Activated T-cell treated with anti-CD3 and anti-CD28 coated beads, Interleukin-2, amount 50 U/mL, for 24 hours (primary cell): ENCODE data around the gene PTPN3.
"Not testable (repeated sequence)": the region's sequence is repeated elsewhere in the genome, so short reads cannot be mapped to it uniquely, and the experiment has no call there.

Source experiments
- DNase-seq: peaks from one replicate; pipeline ENCODE4 v3.0.0-alpha.2; 2020
- H3K27ac Mint-ChIP-seq: 2 replicates; pipeline ENCODE4 v1.8.0; 2020; ENCODE audit warnings: mild to moderate bottlenecking, mixed read lengths
- H3K27me3 Mint-ChIP-seq: 2 replicates; pipeline ENCODE4 v1.8.0; 2020; ENCODE audit warnings: mixed read lengths
- H3K36me3 Mint-ChIP-seq: 2 replicates; pipeline ENCODE4 v1.8.0; 2020; ENCODE audit warnings: low read depth, mixed read lengths
- H3K4me1 Mint-ChIP-seq: 2 replicates; pipeline ENCODE4 v1.8.0; 2020; ENCODE audit warnings: low read depth, mixed read lengths
- H3K4me3 Mint-ChIP-seq: 2 replicates; pipeline ENCODE4 v1.8.0; 2020; ENCODE audit warnings: mild to moderate bottlenecking, moderate library complexity, mixed read lengths
- H3K9me3 Mint-ChIP-seq: 2 replicates; pipeline ENCODE4 v1.8.0; 2020; ENCODE audit warnings: mixed read lengths

Gene PTPN3

GRCh38 chr9:109513871-109514270 lies 15.8 kb upstream of the PTPN3 start:
- Mint-ChIP-seq H3K4me3 (no peak overlapping the region), H3K36me3 (no peaks in the 10 kb centered on the region), H3K9me3 (no peaks in the 10 kb centered on the region), H3K27ac (no peak overlapping the region), H3K4me1 (no peaks in the 10 kb centered on the region), H3K27me3 (peaks cover under 1% of the 10 kb centered on the region)
- no peak for DNase-seq

DNA sequence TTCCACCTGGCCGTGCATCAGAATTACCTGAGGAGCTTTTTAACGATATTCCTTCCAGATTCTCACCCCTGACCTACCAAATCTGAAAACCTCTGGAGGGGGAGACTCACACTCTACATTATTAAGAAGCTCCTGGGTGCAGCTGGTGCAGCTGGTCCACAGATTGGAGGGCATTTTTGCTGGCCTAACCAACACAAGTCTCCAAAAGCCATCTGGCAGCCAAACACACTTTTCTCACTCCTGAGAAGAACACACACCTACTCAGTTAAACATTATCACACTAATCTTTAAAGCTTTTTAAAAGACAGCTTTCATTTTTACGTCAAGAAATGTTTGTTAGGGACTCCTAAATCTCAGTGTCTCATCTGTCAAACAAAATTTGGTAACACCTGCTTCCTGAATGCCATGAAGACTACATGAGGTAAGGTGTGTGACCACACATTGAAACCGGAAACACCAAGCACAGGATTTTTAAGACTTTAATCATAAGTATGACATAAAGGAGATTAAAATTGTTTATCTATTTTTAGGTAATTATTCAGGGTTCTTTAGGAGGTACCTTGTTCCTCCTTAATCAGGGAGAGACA lies 14.2 kb upstream of the PTPN3 start:
- Mint-ChIP-seq H3K36me3 (no peaks in the 10 kb centered on the region), H3K27me3 (peaks cover 11% of the 10 kb centered on the region), H3K4me1 (no peaks in the 10 kb centered on the region), H3K27ac (no peak overlapping the region), H3K9me3 (no peaks in the 10 kb centered on the region), H3K4me3 (no peak overlapping the region)
- no peak for DNase-seq

- H3K4me3 Mint-ChIP-seq: no peak overlapping the region
- peaks cover 11% of the 10 kb centered on the region for H3K27me3 Mint-ChIP-seq
- DNase-seq: no peak
These were observed 12.4 kb upstream of the PTPN3 start for GRCh38 chr9:109510506-109510905.

DNA sequence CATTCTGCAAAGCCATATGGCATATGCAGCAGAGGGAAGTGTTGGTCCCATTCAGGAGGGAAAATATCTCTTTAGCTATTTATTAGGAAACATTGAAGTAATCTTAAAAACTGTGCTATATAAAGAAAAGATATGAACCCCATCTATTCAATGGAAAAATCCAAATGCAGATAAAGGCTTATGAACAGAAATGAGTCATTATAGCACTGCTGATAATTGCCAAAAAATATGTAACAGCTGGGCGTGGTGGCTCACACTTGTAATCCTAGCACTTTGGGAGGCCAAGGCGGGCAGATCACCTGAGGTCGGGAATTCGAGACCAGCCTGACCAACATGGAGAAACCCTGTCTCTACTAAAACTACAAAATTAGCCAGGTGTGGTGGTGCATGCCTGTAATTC lies 11.9 kb upstream of the PTPN3 start:
- H3K9me3 Mint-ChIP-seq, DNase-seq, H3K27ac Mint-ChIP-seq, H3K4me1 Mint-ChIP-seq, H3K36me3 Mint-ChIP-seq, H3K4me3 Mint-ChIP-seq: not testable (repeated sequence)
- peaks cover 11% of the 10 kb centered on the region for H3K27me3 Mint-ChIP-seq

More at GRCh38 chr9:109510506-109510905, 12.4 kb upstream of the PTPN3 start:
- no peak overlapping the region for H3K27ac Mint-ChIP-seq
- H3K9me3 Mint-ChIP-seq: no peaks in the 10 kb centered on the region
- no peaks in the 10 kb centered on the region for H3K4me1 Mint-ChIP-seq
- H3K36me3 Mint-ChIP-seq: no peaks in the 10 kb centered on the region

DNA sequence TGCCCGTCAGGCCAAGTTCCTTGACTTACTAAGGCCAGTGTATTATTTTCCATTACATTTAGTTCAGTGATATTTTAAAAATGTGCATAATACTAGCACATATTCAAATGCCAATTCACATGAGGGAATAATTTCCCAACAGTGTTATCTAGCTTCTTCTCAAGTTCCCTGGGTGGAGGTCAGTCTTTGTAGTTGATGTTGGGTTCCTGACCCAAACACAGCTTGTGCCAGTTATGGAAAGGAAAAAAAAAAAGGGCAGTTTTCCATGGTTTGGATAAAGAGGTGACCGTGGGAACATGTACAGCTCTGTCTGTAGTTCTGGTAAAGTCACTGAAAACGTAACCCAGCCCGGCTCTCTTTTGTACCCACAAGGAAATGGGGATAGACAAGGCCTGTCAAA lies 11.5 kb upstream of the PTPN3 start:
- Mint-ChIP-seq H3K27me3 (peaks cover 14% of the 10 kb centered on the region), H3K9me3 (no peaks in the 10 kb centered on the region), H3K36me3 (no peaks in the 10 kb centered on the region), H3K27ac (no peak overlapping the region), H3K4me1 (no peaks in the 10 kb centered on the region), H3K4me3 (no peak overlapping the region)
- DNase-seq: no peak

GRCh38 chr9:109507421-109507838 lies 9.3 kb upstream of the PTPN3 start:
- no peaks in the 10 kb centered on the region for H3K4me1 Mint-ChIP-seq
- peaks cover 20% of the 10 kb centered on the region for H3K27me3 Mint-ChIP-seq
- H3K9me3 Mint-ChIP-seq: no peaks in the 10 kb centered on the region
- no peak for DNase-seq
- no peak overlapping the region for H3K27ac Mint-ChIP-seq
- no peak overlapping the region for H3K4me3 Mint-ChIP-seq
- no peaks in the 10 kb centered on the region for H3K36me3 Mint-ChIP-seq

- H3K4me1 Mint-ChIP-seq: no peaks in the 10 kb centered on the region
- no peak overlapping the region for H3K27ac Mint-ChIP-seq
- no peaks in the 10 kb centered on the region for H3K9me3 Mint-ChIP-seq
- H3K4me3 Mint-ChIP-seq: no peak overlapping the region
- no peaks in the 10 kb centered on the region for H3K36me3 Mint-ChIP-seq
- H3K27me3 Mint-ChIP-seq: peaks cover 32% of the 10 kb centered on the region
- DNase-seq: no peak
These were observed 8.1 kb upstream of the PTPN3 start for GRCh38 chr9:109506097-109506712.

- H3K27me3 Mint-ChIP-seq: peaks cover 43% of the 10 kb centered on the region
- no peak overlapping the region for H3K4me3 Mint-ChIP-seq
- no peaks in the 10 kb centered on the region for H3K36me3 Mint-ChIP-seq
- no peak overlapping the region for H3K27ac Mint-ChIP-seq
- no peak for DNase-seq
- H3K9me3 Mint-ChIP-seq: no peaks in the 10 kb centered on the region
- no peaks in the 10 kb centered on the region for H3K4me1 Mint-ChIP-seq
These were observed 6.6 kb upstream of the PTPN3 start for GRCh38 chr9:109504689-109505088.

DNA sequence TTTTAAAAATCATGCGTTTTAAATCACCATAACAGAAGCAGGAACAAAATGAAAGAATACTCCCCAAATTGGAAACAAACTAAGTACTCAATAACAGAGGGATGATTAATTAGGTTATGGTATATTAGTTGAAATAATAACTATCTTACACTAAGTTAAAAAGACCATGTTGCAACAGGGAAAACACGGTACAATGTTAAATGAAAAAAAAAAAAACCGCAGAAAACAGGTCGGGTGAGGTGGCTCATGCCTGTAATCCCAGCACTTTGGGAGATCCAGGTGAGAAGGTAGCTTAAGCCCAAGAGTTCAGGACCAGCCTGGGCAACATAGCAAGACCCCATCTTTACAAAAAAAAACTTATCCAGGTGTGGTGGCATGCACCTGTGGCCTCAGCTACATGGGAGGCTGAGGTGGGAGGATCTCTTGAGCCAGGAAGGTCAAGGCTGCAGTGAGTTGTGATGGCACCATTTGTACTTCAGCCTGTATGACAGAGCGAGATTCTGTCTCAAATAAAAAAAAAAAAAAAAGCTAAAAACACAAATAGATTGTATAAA lies 2.4 kb upstream of the PTPN3 start:
- H3K27ac Mint-ChIP-seq: no peak overlapping the region
- no peaks in the 10 kb centered on the region for H3K36me3 Mint-ChIP-seq
- no peak overlapping the region for H3K4me3 Mint-ChIP-seq
- no peak for DNase-seq
- H3K27me3 Mint-ChIP-seq: peaks cover 65% of the 10 kb centered on the region
- H3K9me3 Mint-ChIP-seq: no peaks in the 10 kb centered on the region
- H3K4me1 Mint-ChIP-seq: peaks cover 6% of the 10 kb centered on the region

- Mint-ChIP-seq H3K9me3 (no peaks in the 10 kb centered on the region), H3K36me3 (no peaks in the 10 kb centered on the region), H3K27ac (no peak overlapping the region), H3K4me1 (peaks cover 6% of the 10 kb centered on the region), H3K4me3 (no peak overlapping the region), H3K27me3 (peaks cover 67% of the 10 kb centered on the region)
- DNase-seq: no peak
These were observed 1.7 kb upstream of the PTPN3 start for GRCh38 chr9:109499631-109500410.

DNA sequence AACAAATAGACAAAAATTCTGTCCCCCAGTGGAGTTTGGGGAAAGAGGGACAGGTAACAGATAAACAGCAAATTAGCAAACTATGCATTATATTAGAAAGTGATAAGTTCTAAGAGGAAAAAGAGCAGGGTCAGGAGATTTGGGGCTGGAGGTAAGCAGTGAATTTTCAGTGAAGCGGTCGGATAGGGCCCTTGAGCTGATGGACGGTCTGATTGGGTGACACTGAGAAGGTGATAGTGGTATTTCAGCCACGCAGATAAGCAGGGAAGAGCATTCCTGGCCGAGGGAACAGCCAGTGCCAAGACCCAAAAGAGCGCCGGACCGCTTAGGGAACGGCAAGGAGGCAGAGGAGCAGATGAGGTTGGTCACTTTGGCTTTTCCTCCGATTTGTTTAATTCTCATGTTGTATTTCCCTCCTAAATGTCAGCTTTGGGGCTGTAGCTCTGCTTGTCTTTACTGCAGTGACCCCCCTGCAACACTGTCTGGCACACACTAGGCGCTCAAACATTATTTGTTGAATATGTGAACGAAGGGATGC lies 1.1 kb upstream of the PTPN3 start:
- Mint-ChIP-seq H3K9me3 (no peaks in the 10 kb centered on the region), H3K27ac (no peak overlapping the region), H3K4me3 (no peak overlapping the region), H3K36me3 (no peaks in the 10 kb centered on the region), H3K4me1 (peaks cover 6% of the 10 kb centered on the region), H3K27me3 (peaks cover 70% of the 10 kb centered on the region)
- DNase-seq: no peak

- Mint-ChIP-seq H3K27ac (no peak overlapping the region), H3K9me3 (no peaks in the 10 kb centered on the region), H3K36me3 (no peaks in the 10 kb centered on the region), H3K4me3 (no peak overlapping the region), H3K27me3 (peaks cover 69% of the 10 kb centered on the region), H3K4me1 (peaks cover 6% of the 10 kb centered on the region)
- DNase-seq: no peak
These were observed 617 bp downstream of the PTPN3 start for GRCh38 chr9:109497226-109498153.

GRCh38 chr9:109496841-109497225 lies 1.3 kb downstream of the PTPN3 start:
- Mint-ChIP-seq H3K4me1 (peaks cover 6% of the 10 kb centered on the region), H3K36me3 (no peaks in the 10 kb centered on the region), H3K4me3 (no peak overlapping the region), H3K9me3 (no peaks in the 10 kb centered on the region), H3K27me3 (peaks cover 63% of the 10 kb centered on the region), H3K27ac (no peak overlapping the region)
- no peak for DNase-seq

- Mint-ChIP-seq H3K4me3 (no peak overlapping the region), H3K4me1 (peaks cover 6% of the 10 kb centered on the region), H3K9me3 (no peaks in the 10 kb centered on the region), H3K36me3 (no peaks in the 10 kb centered on the region), H3K27me3 (peaks cover 57% of the 10 kb centered on the region), H3K27ac (no peak overlapping the region)
- no peak for DNase-seq
These were observed 1.9 kb downstream of the PTPN3 start for GRCh38 chr9:109496218-109496617.
